Tibial artery (tissue), 4 donors: ENCODE results near the gene TXNDC11.

ENCODE experiments used
- DNase-seq, 2 donors: peaks; one replicate each; pipeline ENCODE4 v3.0.0-alpha.2; 2019
- H3K27ac ChIP-seq, 2 donors: fragments of 200-600 bp; sonication (generic) in 1 of 2; 1 replicate in 1 of 2; 2 replicates in 1 of 2; pipeline ENCODE4 v1.5.1; 2018 to 2019; ENCODE audit warnings: mild to moderate bottlenecking in 1 of 2
- H3K27me3 ChIP-seq, 2 donors: fragments of 200-600 bp; sonication (generic) in 1 of 2; one replicate each; pipeline versions ENCODE4 v1.5.1 to v1.6.0; 2016 to 2019
- H3K36me3 ChIP-seq, 3 donors: fragments of 200-600 bp; sonication (generic) in 2 of 3; one replicate each; pipeline ENCODE4 v1.5.1; 2016 to 2019; ENCODE audit warnings: mild to moderate bottlenecking in 2 of 3
- H3K4me1 ChIP-seq, 4 donors: fragments of 200-600 bp; sonication (generic) in 2 of 4; 1 replicate in 3 of 4; 2 replicates in 1 of 4; pipeline ENCODE4 v1.5.1; 2016 to 2019
- H3K4me3 ChIP-seq, 2 donors: fragments of 200-600 bp; sonication (generic) in 1 of 2; 1 replicate in 1 of 2; 2 replicates in 1 of 2; pipeline ENCODE4 v1.5.1; 2018 to 2019; ENCODE audit warnings: mild to moderate bottlenecking in 2 of 2
- H3K9me3 ChIP-seq, 3 donors: fragments of 200-600 bp; sonication (generic) in 1 of 3; one replicate each; pipeline ENCODE4 v1.5.1; 2016 to 2019
- intact Hi-C: fragments of 100-400 bp; cut with DNase I; formaldehyde crosslinking; loops from one replicate; pipeline ENCODE4 v1.15.0; 2023; ENCODE audit warnings: low total_unique reads
- TF ChIP-seq, protein P1 (sequence below), 2 experiments: fragments of 200-600 bp in 1 of 2; fragments of 450-650 bp in 1 of 2; IDR thresholded peaks; one replicate each; pipeline ENCODE4 v1.5.1; 2017 to 2019; ENCODE audit warnings: antibody characterized with exemption in 2 of 2, mild to moderate bottlenecking in 1 of 2, moderate library complexity in 1 of 2

Gene TXNDC11

GRCh38 chr16:11717811-11718210 is 24.8 kb downstream of the TXNDC11 start:
- H3K27ac ChIP-seq: no peak overlapping the region
- H3K27me3 ChIP-seq: no peaks in the 10 kb centered on the region
- TF ChIP-seq, protein P1, sequence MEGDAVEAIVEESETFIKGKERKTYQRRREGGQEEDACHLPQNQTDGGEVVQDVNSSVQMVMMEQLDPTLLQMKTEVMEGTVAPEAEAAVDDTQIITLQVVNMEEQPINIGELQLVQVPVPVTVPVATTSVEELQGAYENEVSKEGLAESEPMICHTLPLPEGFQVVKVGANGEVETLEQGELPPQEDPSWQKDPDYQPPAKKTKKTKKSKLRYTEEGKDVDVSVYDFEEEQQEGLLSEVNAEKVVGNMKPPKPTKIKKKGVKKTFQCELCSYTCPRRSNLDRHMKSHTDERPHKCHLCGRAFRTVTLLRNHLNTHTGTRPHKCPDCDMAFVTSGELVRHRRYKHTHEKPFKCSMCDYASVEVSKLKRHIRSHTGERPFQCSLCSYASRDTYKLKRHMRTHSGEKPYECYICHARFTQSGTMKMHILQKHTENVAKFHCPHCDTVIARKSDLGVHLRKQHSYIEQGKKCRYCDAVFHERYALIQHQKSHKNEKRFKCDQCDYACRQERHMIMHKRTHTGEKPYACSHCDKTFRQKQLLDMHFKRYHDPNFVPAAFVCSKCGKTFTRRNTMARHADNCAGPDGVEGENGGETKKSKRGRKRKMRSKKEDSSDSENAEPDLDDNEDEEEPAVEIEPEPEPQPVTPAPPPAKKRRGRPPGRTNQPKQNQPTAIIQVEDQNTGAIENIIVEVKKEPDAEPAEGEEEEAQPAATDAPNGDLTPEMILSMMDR (IDR thresholded peaks at IDR 0.05): no peak
- DNase-seq: no peak
- intact Hi-C loops: loop anchor here (10.0 kb wide), 2 partner anchors 73 to 183 kb away; no protein-coding TSS in a partner anchor
- H3K9me3 ChIP-seq: no peaks in the 10 kb centered on the region
- H3K4me1 ChIP-seq: peaks cover 0 to 9% (median 2%) of the 10 kb centered on the region in 4 donors
- no peak overlapping the region for H3K4me3 ChIP-seq
- peaks cover 24 to 66% (median 24%) of the 10 kb centered on the region in 3 donors for H3K36me3 ChIP-seq

DNA sequence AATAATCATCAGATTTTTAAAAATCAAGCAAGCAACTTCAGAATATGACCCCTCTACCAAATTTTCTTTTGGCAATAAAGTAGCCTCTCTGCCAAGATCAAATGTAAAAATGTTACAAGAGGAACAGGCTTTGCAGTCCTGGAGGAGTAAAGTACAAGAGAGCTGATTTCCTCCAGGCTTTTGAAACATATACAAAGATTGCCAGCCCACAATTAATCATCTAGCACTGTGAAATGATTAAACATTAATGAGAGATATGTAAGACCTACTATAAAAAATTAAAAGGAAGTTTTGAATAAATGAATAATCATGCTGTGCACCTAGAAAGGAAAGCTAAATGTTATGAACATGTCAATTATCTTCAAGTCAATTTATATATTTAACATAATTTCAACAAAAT is 26.3 kb downstream of the TXNDC11 start:
- Histone ChIP-seq H3K27ac (no peak overlapping the region), H3K36me3 (peaks cover 21 to 74% (median 32%) of the 10 kb centered on the region in 3 donors), H3K27me3 (no peaks in the 10 kb centered on the region), H3K4me1 (peaks cover 0 to 9% (median 2%) of the 10 kb centered on the region in 4 donors), H3K9me3 (no peaks in the 10 kb centered on the region), H3K4me3 (no peak overlapping the region)
- no peak for DNase-seq
- intact Hi-C loops: loop anchor here (10.0 kb wide), 2 partner anchors 72 to 182 kb away; no protein-coding TSS in a partner anchor
- TF ChIP-seq, protein P1 (IDR thresholded peaks at IDR 0.05): no peak

GRCh38 chr16:11715246-11715947 is 27.3 kb downstream of the TXNDC11 start:
- Histone ChIP-seq H3K36me3 (peaks cover 12 to 74% (median 32%) of the 10 kb centered on the region in 3 donors), H3K27ac (no peak overlapping the region)
- intact Hi-C loops: loop anchor here (10.0 kb wide), 2 partner anchors 71 to 181 kb away; no protein-coding TSS in a partner anchor

DNA sequence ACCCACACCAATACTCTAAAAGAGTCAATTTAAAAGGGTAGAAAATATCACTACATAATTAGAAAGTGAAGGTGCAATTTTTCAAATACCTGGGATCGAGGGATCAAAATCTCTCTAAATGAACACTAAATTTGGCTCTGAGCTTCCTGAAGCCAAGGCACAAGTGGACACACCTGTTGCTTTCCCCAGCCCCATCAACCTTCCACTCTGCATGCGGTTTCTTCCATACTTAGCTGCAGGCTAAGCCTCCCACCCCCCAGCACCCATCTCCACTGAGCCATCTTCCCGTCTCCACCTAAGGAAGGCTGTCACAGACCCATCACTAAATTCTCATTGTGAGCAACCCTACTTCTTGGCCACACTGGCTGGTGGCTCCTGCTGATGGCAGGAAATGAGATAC is 30.5 kb downstream of the TXNDC11 start:
- Histone ChIP-seq H3K27ac (no peak overlapping the region), H3K4me3 (no peak overlapping the region), H3K36me3 (peaks cover 5 to 63% (median 34%) of the 10 kb centered on the region in 3 donors), H3K27me3 (no peaks in the 10 kb centered on the region), H3K4me1 (peaks cover 0 to 5% (median 0%) of the 10 kb centered on the region in 4 donors), H3K9me3 (no peaks in the 10 kb centered on the region)
- DNase-seq: no peak
- intact Hi-C loops: loop anchor here (5.0 to 10.0 kb wide), 3 partner anchors 67 to 315 kb away; no protein-coding TSS in a partner anchor
- TF ChIP-seq, protein P1 (IDR thresholded peaks at IDR 0.05): no peak

More at GRCh38 chr16:11715246-11715947, 27.3 kb downstream of the TXNDC11 start:
- DNase-seq: no peak
- TF ChIP-seq, protein P1 (IDR thresholded peaks at IDR 0.05): no peak
- no peaks in the 10 kb centered on the region for H3K27me3 ChIP-seq
- H3K9me3 ChIP-seq: no peaks in the 10 kb centered on the region
- no peak overlapping the region for H3K4me3 ChIP-seq
- H3K4me1 ChIP-seq: peaks cover 0 to 9% (median 2%) of the 10 kb centered on the region in 4 donors

DNA sequence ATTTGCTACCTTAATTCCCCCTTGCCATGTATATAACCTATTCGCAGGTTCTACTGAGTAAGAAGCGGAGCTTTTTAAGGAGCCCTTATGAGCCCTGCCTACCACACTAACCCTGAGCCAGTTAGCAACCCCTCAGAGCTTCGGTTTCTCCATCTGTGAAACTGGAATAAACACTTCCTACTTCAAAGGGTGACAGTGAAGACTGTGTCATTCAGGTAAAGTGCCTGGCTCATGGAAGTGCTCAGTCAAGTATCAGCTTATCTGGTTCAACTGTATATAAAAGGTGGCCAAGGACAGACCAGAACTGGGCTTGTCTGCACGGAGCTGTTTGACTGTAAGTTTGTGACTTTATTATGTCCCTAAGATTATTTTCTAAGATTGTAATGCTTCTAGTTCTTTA is 31.0 kb downstream of the TXNDC11 start:
- Histone ChIP-seq H3K9me3 (no peaks in the 10 kb centered on the region), H3K27ac (no peak overlapping the region), H3K36me3 (peaks cover 5 to 63% (median 34%) of the 10 kb centered on the region in 3 donors), H3K4me1 (peaks cover 0 to 5% (median under 1%) of the 10 kb centered on the region in 4 donors), H3K27me3 (no peaks in the 10 kb centered on the region), H3K4me3 (no peak overlapping the region)
- intact Hi-C loops: loop anchor here (5.0 to 10.0 kb wide), 3 partner anchors 67 to 314 kb away; no protein-coding TSS in a partner anchor
- TF ChIP-seq, protein P1 (IDR thresholded peaks at IDR 0.05): no peak
- no peak for DNase-seq
